HG03196 (cell line): ENCODE results near the gene LGALS9.

Experiments
- ATAC-seq: cut with Tn5 transposase; IDR thresholded peaks from one replicate; pipeline ENCODE4 v1.9.1; 2021; ENCODE audit not compliant: unreplicated experiment

Gene LGALS9

DNA sequence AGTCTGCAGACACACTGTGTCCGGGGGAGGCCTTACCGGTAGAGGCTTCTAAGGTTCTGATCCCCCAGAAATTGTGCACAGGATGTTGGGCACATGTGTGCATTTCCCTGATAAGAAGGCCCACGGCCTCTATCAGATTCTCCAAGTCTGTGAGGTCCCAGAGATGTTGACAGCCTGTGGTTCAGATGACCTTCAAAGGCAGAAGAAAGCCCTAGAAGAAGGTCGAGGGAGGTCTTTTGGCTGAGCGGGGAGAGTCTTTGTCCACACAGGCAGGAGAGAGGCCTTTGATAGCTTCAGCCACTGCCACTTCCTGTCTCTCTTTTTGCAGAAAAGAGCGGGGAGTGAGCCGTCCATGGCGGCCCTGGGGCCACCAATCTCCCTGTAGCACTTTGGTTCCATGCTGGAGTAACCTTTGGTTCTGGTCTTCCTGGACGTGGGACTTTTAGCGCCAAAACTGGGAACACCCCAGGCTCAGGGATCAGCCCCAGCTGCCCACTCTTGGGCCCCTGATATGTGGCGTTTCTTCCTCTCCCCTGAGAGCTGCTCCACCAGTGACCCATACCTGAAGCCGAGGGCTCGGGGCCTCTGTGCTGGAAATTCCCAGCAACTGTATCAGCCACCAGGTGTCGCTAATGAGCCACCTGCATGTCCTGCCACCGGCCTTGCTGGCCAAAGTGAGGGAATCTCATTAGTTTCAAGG lies 28.1 kb upstream of the LGALS9 start:
- ATAC-seq: no peak

DNA sequence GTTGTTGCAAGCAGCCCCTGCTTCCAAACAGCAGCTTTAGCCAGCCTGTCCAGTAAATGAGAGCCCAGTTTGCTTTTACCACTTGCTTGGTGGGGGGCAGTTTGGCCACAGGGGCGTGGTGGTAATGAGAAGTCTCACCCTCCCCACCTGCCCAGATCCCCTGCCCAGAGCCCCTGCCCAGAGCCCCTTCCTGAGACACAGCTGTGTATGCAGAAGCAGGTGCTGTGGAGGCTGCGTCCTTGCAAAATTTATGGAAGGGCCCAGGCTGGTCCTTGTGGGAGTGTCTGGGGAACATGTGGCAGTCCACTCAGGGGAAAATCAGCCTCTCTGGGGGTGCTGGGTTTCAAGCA lies 27.6 kb upstream of the LGALS9 start:
- ATAC-seq: no peak

DNA sequence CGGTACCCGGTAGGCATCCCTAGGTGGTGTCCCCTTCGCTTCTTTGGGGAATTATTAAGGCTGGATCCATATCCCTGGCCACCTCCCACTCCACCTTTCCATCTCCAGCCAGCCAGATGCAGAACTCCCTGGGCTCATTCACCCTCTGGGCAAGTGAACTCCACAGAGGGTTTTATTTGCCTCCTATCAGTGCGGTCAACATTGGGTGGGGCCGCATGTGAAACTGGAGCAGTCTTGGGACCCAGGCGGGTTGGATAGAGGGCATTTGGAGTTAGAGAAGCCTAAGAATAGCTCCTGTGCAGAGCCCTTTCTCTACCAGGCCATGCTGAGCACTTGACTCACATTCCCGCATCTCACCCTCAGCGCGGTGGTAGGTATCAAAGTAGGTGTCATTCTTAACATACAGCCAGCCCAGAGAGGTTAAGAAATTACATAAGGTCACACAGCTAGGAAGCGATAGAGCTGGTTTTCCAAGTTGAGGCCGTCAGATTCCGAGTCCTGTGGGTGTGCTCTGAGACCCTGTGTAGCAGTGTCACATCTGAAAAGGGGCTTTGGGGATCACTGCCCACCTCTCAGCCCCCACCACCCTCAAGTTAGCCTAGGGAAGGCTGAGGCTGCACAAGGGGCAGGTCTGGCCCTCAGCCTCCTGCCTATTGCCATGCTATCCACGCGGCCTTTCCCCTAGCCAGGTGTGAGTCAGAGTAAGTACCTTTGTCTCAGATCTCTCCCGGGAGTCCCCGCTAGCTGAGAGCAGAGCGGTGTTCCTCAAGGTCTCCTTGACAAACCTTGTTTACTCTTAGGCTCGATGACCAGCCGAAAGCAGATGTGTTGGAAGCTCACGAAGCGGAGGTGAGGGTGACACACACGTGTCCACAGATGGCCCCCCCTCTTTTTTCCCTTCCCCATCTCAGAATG lies 26.9 kb upstream of the LGALS9 start:
- ATAC-seq: no peak

DNA sequence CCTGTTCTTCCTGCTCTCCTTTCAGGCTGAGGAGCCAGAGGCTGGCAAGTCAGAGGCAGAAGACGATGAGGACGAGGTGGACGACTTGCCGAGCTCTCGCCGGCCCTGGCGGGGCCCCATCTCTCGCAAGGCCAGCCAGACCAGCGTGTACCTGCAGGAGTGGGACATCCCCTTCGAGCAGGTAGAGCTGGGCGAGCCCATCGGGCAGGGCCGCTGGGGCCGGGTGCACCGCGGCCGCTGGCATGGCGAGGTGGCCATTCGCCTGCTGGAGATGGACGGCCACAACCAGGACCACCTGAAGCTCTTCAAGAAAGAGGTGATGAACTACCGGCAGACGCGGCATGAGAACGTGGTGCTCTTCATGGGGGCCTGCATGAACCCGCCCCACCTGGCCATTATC lies 25.6 kb upstream of the LGALS9 start:
- ATAC-seq: no peak

DNA sequence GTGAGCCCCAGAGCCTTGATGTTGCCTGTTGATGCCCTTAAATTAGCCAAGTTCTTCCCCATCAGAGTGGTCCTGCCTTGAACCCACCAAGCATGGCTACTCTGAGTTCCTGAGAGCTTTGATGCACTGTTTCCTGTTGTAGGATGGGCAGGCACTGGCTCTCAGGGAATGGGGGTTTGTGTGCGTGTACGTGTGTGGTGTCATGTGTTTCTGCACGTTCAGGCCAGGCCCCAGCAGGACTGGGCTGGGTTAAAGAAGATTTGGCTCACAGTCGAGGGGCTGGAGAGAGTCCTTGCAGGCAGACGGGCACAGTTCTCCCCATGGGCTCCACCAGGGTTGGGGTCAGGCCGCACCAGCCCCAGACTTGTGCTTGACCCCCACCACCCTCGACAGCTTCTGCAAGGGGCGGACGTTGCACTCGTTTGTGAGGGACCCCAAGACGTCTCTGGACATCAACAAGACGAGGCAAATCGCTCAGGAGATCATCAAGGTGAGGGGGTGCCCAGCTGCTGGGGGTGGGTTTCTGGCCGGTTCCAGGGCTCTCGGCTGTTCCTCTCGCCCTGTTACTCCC lies 23.4 kb upstream of the LGALS9 start:
- no peak for ATAC-seq

GRCh38 chr17:27608328-27609230 lies 22.4 kb upstream of the LGALS9 start:
- no peak for ATAC-seq

GRCh38 chr17:27609611-27610303 lies 21.2 kb upstream of the LGALS9 start:
- ATAC-seq: no peak

DNA sequence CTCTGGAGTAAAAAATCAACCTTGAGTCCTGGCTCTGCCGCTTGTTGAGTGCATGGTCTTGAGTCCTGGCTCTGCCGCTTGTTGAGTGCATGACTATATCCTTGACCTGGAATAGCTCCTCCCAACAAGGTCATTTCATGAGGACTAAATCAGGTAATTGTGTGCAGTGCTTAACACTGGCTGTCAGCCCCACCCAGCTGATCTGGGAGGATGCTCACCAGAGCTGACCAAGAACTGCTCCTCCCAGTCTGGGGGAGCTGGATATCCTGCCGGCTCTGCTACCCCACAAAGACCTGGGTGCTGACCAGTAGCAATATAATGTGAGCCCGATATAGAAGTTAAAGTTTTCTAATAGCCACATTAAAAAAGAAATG lies 20.7 kb upstream of the LGALS9 start:
- ATAC-seq: no peak

- no peak for ATAC-seq
Measured at GRCh38 chr17:27612160-27612770, 18.7 kb upstream of the LGALS9 start.

DNA sequence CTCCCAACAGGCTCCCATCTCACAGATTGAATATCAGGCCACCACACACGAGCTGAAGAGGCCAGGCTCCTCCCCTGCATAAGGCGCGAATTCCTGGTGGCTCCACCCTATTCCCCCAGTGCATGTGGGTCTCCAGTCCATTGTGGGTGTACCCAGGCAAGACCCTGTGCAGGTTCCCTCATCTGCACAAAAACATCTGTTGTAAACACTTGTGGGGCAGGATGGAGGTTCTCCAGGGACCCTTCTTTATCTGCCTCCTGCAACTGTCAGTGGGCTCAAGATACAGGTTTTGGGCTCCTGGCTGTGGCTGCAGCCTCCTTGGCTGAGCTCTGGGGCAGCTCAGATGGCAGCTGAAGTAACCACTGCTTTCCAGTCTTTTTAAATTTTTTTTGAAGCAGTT lies 17.6 kb upstream of the LGALS9 start:
- no peak for ATAC-seq

- ATAC-seq: no peak
Measured at GRCh38 chr17:27615121-27615520, 15.9 kb upstream of the LGALS9 start.

- ATAC-seq: no peak
Measured at GRCh38 chr17:27616414-27616813, 14.6 kb upstream of the LGALS9 start.

DNA sequence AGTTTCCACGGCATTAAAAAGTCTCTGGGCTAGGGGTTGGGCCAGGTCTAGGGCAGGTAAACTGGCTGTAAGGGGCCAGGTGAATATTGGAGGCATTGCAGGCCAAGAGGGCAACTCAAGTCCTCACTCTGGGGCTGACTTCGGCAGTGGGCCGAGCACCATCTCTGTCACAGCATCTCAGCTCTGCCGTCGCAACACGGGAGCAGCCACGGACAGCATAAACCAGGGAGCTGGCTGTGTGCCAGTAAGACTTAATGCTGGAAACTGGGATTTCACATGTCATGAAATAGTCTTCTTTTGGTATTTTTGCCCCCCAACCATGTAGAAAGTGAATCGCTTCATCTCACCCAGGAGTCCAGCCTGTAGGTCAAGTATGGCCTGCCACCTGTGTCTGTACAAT lies 12.6 kb upstream of the LGALS9 start:
- ATAC-seq: no peak

DNA sequence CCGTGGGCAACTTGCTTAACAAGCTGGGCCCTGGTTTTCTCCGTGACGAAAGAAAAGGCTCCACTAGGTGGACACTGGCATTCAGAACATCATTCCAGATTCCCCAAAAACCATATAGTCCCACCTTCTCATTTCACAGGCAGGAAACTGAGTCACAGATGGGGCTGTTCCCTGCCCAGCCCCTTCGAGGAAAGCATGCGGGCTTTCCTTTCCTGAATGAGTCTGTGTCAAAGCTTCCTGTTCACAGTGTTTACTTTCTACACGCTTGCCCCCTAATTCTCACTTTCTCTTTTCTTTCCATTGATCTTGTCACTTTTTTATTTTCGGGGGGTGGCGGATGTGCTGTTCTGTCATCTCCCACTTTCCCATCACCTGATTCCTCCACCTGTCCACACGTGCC lies 10.3 kb upstream of the LGALS9 start:
- ATAC-seq: no peak

GRCh38 chr17:27621536-27621935 lies 9.5 kb upstream of the LGALS9 start:
- no peak for ATAC-seq

GRCh38 chr17:27621942-27622559 lies 8.9 kb upstream of the LGALS9 start:
- ATAC-seq: no peak

- ATAC-seq: no peak
Measured at GRCh38 chr17:27622986-27623385, 8.0 kb upstream of the LGALS9 start.

- no peak for ATAC-seq
Measured at GRCh38 chr17:27623614-27624013, 7.4 kb upstream of the LGALS9 start.

DNA sequence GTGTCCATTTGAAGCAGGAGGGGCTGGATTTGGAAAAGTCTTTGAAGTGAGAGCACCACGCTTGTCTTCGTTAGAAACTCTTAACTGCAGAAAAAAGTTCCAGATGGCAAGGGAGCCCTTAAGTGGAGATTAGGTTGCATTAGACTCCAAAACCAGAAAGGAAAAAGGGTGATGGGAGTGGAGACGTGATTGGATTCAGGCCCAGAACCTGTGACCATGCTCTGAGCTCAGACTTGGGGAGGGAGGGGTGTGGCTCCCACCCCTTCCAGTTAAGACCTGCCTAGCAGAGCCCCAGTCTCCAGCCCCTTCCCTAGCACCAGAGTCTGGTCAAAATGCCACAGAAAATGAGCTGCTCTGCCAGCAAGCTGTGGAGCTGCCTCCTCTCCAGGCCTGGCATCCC lies 6.4 kb upstream of the LGALS9 start:
- ATAC-seq: no peak

GRCh38 chr17:27625856-27626255 lies 5.1 kb upstream of the LGALS9 start:
- no peak for ATAC-seq
